ENCODE data around the gene SLC8A3. TPM values are rescaled to one million over a fixed set of nuclear protein-coding genes. Genes with fewer than 3 reads are reported as not detected.
"Not testable (repeated sequence)": the region's sequence is repeated elsewhere in the genome, so short reads cannot be mapped to it uniquely, and the experiment has no call there.

Gene SLC8A3
- total and polyA plus RNA-seq, 2 donors (not counting 3 experiments of a cell fraction or from before 2014, with no cell fraction given): not detected

DNA sequence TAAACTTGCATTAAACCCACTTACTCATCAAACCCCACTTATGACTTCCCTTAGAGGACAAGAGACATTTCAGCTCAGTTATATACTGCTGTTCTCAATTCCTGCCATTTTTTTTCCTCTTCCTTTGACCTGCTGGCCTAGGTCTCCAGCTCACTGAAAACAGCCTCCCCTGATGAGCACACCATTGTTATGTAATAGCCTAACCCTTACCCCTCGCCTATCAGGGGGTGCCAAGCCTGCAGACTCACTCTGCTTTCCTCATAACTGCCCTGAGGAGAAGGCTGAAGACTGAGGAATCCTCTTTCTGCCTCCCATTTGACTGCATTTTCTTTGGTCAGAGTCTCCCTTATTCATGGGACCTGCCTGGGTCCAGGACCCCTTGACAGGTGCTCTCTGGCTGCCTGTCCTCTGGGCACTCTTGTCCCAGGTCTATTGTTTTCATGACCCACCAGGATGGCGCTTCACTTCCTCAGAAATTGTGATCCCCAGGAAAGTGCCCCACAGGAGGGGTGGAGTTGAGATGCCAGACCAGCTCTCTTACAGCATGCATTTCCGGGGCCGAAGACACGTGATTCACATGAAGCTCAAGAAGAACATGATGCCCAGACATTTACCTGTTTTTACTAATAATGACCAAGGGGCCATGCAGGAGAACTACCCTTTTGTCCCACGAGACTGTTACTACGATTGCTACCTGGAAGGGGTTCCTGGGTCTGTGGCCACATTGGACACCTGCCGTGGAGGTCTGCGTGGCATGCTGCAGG is 41.3 kb upstream of the SLC8A3 start:
- H4K20me1 ChIP-seq (replicated peaks; ENCODE audit: control insufficient read depth, extremely low read depth, insufficient read depth, low read length); H3K9me1 ChIP-seq (replicated peaks; ENCODE audit: control insufficient read depth, extremely low read depth, insufficient read depth, low read length); dilution Hi-C loops (cut with MboI; ENCODE audit: extremely low pct_ligation_motif_present, low sequenced_read_pairs); H3K36me3 ChIP-seq (ENCODE audit: control insufficient read depth in 2 of 2, extremely low read depth in 1 of 2, insufficient read depth in 2 of 2, low read length in 2 of 2); H3K4me2 ChIP-seq (ENCODE audit: insufficient read depth, low read length); H3K27me3 ChIP-seq (ENCODE audit: control insufficient read depth in 2 of 2, insufficient read depth in 2 of 2, low read length in 2 of 2); H3K4me3 ChIP-seq (replicated peaks in 1 of 3; ENCODE audit: insufficient read depth in 1 of 3, low read depth in 1 of 3, low read length in 3 of 3); H3K9ac ChIP-seq (replicated peaks; ENCODE audit: extremely low read depth, insufficient read depth, low read length); DNase-seq (ENCODE audit: low read depth, low spot score); FAIRE-seq; POLR2A ChIA-PET; H2AFZ ChIP-seq (ENCODE audit: low read depth, low read length); BruUV-seq (replicated peaks); intact Hi-C loops (cut with micrococcal nuclease); H3K79me2 ChIP-seq (ENCODE audit: control insufficient read depth, insufficient read depth, low read length); H3K4me1 ChIP-seq (ENCODE audit: control insufficient read depth, extremely low read depth, insufficient read depth, low read length); CTCF ChIA-PET; H3K27ac ChIP-seq (ENCODE audit: insufficient read depth, low read depth, low read length); H3K9me3 ChIP-seq (replicated peaks; ENCODE audit: control insufficient read depth, insufficient read depth, low read length): not testable (repeated sequence)

DNA sequence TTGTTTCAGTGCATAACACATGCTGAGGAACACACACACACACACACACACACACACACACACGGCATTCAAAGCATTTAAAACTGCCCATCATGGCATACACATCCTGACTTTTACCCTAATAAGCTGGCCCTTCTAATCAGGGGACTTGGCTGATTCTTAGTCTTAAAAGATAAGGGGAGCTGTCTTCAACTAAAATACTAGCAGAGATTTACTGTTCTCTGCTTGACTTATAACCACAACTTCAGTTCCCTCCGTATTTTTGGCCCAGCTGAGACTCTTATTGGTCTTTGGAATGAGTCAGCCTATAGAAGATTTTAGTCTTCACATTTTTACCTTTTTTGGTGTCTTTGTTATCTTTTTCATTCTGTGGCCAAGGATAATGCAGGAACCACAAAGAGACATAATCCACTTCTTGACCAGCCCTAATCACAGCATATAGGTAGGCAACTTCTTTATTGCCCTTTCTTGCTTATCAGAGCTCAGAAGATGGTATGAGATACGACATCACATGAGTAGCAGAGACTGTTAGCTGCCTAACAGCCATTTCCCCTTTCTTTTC is 25.1 kb upstream of the SLC8A3 start:
- FAIRE-seq: no peak
- Histone ChIP-seq H3K79me2 (ENCODE audit: control insufficient read depth, insufficient read depth, low read length) (no peaks in the 10 kb centered on the region), H4K20me1 (replicated peaks; ENCODE audit: control insufficient read depth, extremely low read depth, insufficient read depth, low read length) (no peaks in the 10 kb centered on the region), H3K9ac (replicated peaks; ENCODE audit: extremely low read depth, insufficient read depth, low read length) (no peak overlapping the region), H3K4me2 (ENCODE audit: insufficient read depth, low read length) (no peak overlapping the region), H3K27ac (ENCODE audit: insufficient read depth, low read depth, low read length) (no peak overlapping the region), H3K27me3 (ENCODE audit: control insufficient read depth in 2 of 2, insufficient read depth in 2 of 2, low read length in 2 of 2) (peaks cover 0 to 1% of the 10 kb centered on the region in 2 experiments), H3K4me3 (replicated peaks in 1 of 3; ENCODE audit: insufficient read depth in 1 of 3, low read depth in 1 of 3, low read length in 3 of 3) (no peak overlapping the region), H3K36me3 (ENCODE audit: control insufficient read depth in 2 of 2, extremely low read depth in 1 of 2, insufficient read depth in 2 of 2, low read length in 2 of 2) (no peaks in the 10 kb centered on the region), H3K4me1 (ENCODE audit: control insufficient read depth, extremely low read depth, insufficient read depth, low read length) (no peaks in the 10 kb centered on the region), H2AFZ (ENCODE audit: low read depth, low read length) (no peak overlapping the region), H3K9me3 (replicated peaks; ENCODE audit: control insufficient read depth, insufficient read depth, low read length) (no peaks in the 10 kb centered on the region), H3K9me1 (replicated peaks; ENCODE audit: control insufficient read depth, extremely low read depth, insufficient read depth, low read length) (no peaks in the 10 kb centered on the region)
- DNase-seq (ENCODE audit: low read depth, low spot score): no peak
- TF ChIP-seq POLR2A (IDR thresholded peaks at IDR 0.05; ENCODE audit: low read depth, low read length) (no peak), JUN (IDR thresholded peaks at IDR 0.05; ENCODE audit: borderline replicate concordance, insufficient read depth, insufficient read length, low read depth) (no peak), POLR2AphosphoS5 (IDR thresholded peaks at IDR 0.05; ENCODE audit: insufficient read depth, low read depth, low read length) (no peak), EZH2 (IDR thresholded peaks at IDR 0.05; ENCODE audit: borderline replicate concordance, low read depth, low read length, severe bottlenecking) (no peak)
- TF ChIP-seq, protein P1, sequence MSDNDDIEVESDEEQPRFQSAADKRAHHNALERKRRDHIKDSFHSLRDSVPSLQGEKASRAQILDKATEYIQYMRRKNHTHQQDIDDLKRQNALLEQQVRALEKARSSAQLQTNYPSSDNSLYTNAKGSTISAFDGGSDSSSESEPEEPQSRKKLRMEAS (IDR thresholded peaks at IDR 0.05; ENCODE audit: insufficient read depth, insufficient read length): no peak
- TF ChIP-seq, protein P2, sequence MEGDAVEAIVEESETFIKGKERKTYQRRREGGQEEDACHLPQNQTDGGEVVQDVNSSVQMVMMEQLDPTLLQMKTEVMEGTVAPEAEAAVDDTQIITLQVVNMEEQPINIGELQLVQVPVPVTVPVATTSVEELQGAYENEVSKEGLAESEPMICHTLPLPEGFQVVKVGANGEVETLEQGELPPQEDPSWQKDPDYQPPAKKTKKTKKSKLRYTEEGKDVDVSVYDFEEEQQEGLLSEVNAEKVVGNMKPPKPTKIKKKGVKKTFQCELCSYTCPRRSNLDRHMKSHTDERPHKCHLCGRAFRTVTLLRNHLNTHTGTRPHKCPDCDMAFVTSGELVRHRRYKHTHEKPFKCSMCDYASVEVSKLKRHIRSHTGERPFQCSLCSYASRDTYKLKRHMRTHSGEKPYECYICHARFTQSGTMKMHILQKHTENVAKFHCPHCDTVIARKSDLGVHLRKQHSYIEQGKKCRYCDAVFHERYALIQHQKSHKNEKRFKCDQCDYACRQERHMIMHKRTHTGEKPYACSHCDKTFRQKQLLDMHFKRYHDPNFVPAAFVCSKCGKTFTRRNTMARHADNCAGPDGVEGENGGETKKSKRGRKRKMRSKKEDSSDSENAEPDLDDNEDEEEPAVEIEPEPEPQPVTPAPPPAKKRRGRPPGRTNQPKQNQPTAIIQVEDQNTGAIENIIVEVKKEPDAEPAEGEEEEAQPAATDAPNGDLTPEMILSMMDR (IDR thresholded peaks at IDR 0.05; ENCODE audit: extremely low read depth in 1 of 2, insufficient read depth in 1 of 2, low read depth in 1 of 2, low read length in 2 of 2): no peak
- POLR2A ChIA-PET: no interaction called here
- no TSS peak for BruUV-seq (replicated peaks)
- dilution Hi-C loops (cut with MboI; ENCODE audit: extremely low pct_ligation_motif_present, low sequenced_read_pairs) (no loop called here), intact Hi-C loops (cut with micrococcal nuclease) (no loop called here)
- CTCF ChIA-PET: no interaction called here

All from endothelial cell of umbilical vein (primary cell).